Measurements from ENCODE around the gene TRPM5. TPM values are rescaled to one million over a fixed set of nuclear protein-coding genes. Genes with fewer than 3 reads are reported as not detected.

The TRPM5 gene
- polyA plus RNA-seq, 1 donor (not counting 4 experiments of a cell fraction or from before 2014, with no cell fraction given): not detected

DNA sequence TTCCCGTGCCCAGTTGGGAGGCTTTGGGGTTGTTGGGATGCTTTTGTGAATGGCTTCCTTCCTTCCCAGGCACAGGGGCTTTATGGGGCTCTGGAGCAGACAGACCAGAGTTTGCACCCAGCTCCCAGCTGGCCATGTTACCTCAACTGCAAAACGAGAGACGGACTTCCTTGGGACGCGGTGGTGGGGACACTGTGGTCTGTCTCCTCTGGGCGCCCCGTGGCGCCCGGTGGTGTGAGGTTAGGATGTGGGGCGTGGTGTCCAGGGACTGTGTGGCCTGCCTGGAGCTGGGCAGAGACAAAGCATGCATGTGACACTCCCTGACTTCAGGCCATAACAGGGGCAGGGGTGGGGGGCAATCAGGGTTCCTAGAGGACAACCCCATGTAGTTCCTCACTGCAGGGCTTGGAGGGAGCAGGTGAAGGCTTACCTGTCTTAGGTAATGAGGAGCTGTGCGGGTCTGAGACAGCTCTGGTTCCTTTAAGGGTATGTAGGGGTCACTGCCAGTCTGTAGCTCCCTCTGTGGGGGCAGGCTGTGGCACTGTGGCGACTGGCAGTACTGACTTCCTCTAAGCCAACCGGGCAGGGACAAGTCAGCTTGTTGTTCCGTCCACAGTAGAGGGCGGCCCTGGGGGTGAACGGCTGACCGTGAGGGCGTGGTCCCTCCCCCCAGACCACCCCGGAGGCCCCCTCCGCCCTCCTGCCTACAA lies 14.9 kb upstream of the TRPM5 start:
- no peaks in the 10 kb centered on the region for H3K9me3 ChIP-seq (ENCODE audit: control insufficient read depth, low read depth, low read length)
- no peaks in the 10 kb centered on the region for H3K4me1 ChIP-seq (ENCODE audit: control insufficient read depth, extremely low read depth, insufficient read depth, low read length)
- H4K20me1 ChIP-seq (ENCODE audit: control insufficient read depth, extremely low read depth, insufficient read depth, low read length): no peaks in the 10 kb centered on the region
- peaks cover 4% of the 10 kb centered on the region for H3K27me3 ChIP-seq (ENCODE audit: control insufficient read depth, extremely low read depth, insufficient read depth, low read length)
- no peaks in the 10 kb centered on the region for H3K36me3 ChIP-seq (ENCODE audit: control insufficient read depth in 2 of 2, extremely low read depth in 1 of 2, insufficient read depth in 2 of 2, low read length in 2 of 2)
- H2AFZ ChIP-seq (ENCODE audit: control insufficient read depth, low read length): no peak overlapping the region
- H3K9ac ChIP-seq (ENCODE audit: control insufficient read depth, extremely low read depth, insufficient read depth, low read length): no peak overlapping the region
- no peak for FAIRE-seq
- no peak overlapping the region for H3K4me3 ChIP-seq (ENCODE audit: control insufficient read depth in 2 of 3, extremely low read depth in 1 of 3, insufficient read depth in 2 of 3, low read depth in 1 of 3, low read length in 3 of 3)
- dilution Hi-C loops (cut with MboI; ENCODE audit: extremely low pct_ligation_motif_present, low sequenced_read_pairs): no loop called here
- no peak overlapping the region for H3K27ac ChIP-seq (ENCODE audit: control insufficient read depth, insufficient read depth, low read length)
- no peak for DNase-seq (ENCODE audit: low read depth, low spot score)
- no peak overlapping the region for H3K4me2 ChIP-seq (ENCODE audit: control insufficient read depth, extremely low read depth, insufficient read depth, low read depth, low read length)
- H3K79me2 ChIP-seq (ENCODE audit: control insufficient read depth, insufficient read depth, low read length): no peaks in the 10 kb centered on the region
- TF ChIP-seq, protein P1, sequence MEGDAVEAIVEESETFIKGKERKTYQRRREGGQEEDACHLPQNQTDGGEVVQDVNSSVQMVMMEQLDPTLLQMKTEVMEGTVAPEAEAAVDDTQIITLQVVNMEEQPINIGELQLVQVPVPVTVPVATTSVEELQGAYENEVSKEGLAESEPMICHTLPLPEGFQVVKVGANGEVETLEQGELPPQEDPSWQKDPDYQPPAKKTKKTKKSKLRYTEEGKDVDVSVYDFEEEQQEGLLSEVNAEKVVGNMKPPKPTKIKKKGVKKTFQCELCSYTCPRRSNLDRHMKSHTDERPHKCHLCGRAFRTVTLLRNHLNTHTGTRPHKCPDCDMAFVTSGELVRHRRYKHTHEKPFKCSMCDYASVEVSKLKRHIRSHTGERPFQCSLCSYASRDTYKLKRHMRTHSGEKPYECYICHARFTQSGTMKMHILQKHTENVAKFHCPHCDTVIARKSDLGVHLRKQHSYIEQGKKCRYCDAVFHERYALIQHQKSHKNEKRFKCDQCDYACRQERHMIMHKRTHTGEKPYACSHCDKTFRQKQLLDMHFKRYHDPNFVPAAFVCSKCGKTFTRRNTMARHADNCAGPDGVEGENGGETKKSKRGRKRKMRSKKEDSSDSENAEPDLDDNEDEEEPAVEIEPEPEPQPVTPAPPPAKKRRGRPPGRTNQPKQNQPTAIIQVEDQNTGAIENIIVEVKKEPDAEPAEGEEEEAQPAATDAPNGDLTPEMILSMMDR (optimal IDR thresholded peaks at IDR 0.05 in 1 of 3, IDR thresholded peaks at IDR 0.05 in 1 of 3, conservative IDR thresholded peaks at IDR 0.05 in 1 of 3; ENCODE audit: extremely low read depth in 1 of 3, insufficient read depth in 2 of 3, low read length in 3 of 3): no peak
- TF ChIP-seq EZH2 (IDR thresholded peaks at IDR 0.05; ENCODE audit: low read length): no peak
- H3K9me1 ChIP-seq (ENCODE audit: control insufficient read depth, extremely low read depth, insufficient read depth, low read length): no peaks in the 10 kb centered on the region

DNA sequence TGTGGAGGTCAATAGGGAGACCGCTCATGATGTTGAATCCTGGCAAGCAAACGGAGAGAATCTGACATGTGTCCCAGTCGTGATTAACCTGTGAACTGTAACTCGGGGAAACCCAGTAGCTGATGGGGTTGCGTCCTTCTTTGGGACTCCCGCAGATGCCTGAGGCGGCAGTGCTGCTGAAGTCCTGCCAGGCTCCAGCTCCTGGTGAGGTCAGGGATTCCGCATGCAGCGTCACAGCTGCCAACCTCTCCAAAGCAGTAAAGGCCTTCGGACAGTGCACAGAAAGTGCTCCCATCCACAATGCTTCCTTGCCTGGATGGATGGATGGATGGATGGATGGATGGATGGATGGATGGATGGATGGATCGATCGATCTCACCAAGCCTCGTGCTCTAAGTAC lies 14.0 kb upstream of the TRPM5 start:
- Histone ChIP-seq H3K27me3 (ENCODE audit: control insufficient read depth, extremely low read depth, insufficient read depth, low read length) (peaks cover 3% of the 10 kb centered on the region), H3K4me2 (ENCODE audit: control insufficient read depth, extremely low read depth, insufficient read depth, low read depth, low read length) (no peak overlapping the region), H3K9me1 (ENCODE audit: control insufficient read depth, extremely low read depth, insufficient read depth, low read length) (no peaks in the 10 kb centered on the region), H3K9ac (ENCODE audit: control insufficient read depth, extremely low read depth, insufficient read depth, low read length) (no peak overlapping the region), H3K4me3 (ENCODE audit: control insufficient read depth in 2 of 3, extremely low read depth in 1 of 3, insufficient read depth in 2 of 3, low read depth in 1 of 3, low read length in 3 of 3) (no peak overlapping the region), H3K4me1 (ENCODE audit: control insufficient read depth, extremely low read depth, insufficient read depth, low read length) (no peaks in the 10 kb centered on the region), H2AFZ (ENCODE audit: control insufficient read depth, low read length) (no peak overlapping the region), H3K27ac (ENCODE audit: control insufficient read depth, insufficient read depth, low read length) (no peak overlapping the region), H4K20me1 (ENCODE audit: control insufficient read depth, extremely low read depth, insufficient read depth, low read length) (no peaks in the 10 kb centered on the region), H3K79me2 (ENCODE audit: control insufficient read depth, insufficient read depth, low read length) (no peaks in the 10 kb centered on the region), H3K9me3 (ENCODE audit: control insufficient read depth, low read depth, low read length) (no peaks in the 10 kb centered on the region), H3K36me3 (ENCODE audit: control insufficient read depth in 2 of 2, extremely low read depth in 1 of 2, insufficient read depth in 2 of 2, low read length in 2 of 2) (no peaks in the 10 kb centered on the region)
- FAIRE-seq (no peak), DNase-seq (ENCODE audit: low read depth, low spot score) (no peak)
- dilution Hi-C loops (cut with MboI; ENCODE audit: extremely low pct_ligation_motif_present, low sequenced_read_pairs): no loop called here
- no peak for TF ChIP-seq EZH2 (IDR thresholded peaks at IDR 0.05; ENCODE audit: low read length)
- TF ChIP-seq, protein P1 (optimal IDR thresholded peaks at IDR 0.05 in 1 of 3, IDR thresholded peaks at IDR 0.05 in 1 of 3, conservative IDR thresholded peaks at IDR 0.05 in 1 of 3; ENCODE audit: extremely low read depth in 1 of 3, insufficient read depth in 2 of 3, low read length in 3 of 3): no peak
